ENCODE measurements around the gene NRCAM.

Gene NRCAM

DNA sequence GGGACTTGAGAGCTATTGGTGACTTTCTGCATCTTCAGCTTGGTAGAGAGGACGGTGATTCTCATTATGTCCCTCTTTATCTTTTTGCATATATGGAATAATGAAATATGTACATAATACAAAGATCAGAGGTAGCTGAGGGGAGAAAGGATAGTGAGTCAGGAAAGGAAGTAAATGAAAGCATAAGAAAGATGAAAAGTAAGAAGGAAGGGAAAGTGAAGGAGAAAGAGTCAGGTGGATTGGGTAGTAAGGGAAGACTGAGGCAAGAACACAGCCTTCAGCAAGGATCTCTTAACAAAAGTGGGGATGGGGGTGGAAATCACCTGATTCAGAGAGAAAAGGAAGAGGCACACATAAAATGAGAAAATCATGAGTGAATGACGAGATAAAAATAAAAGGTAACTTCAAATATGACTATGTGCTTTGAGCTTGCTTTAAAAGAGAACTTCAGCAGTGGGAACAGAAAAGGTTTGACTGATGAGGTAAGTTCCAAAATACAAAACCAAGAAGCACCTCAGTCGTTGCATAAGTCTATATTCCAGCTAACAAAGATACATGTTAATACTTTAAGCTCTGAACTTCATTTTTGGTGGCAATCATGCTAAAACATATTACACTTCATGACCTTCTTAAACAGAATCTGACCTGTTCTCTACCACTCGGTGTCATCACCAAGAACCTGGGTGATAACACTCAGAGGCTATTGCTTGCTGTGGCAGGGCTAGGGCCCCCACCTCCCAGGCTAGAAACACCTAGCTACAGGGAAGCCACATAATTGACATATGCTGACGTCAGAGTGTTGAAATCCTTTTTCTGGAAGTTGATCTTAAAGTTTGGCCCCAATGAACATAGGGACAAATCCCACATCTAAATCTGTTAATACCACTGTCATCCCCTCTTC lies 32.9 kb downstream of the NRCAM start:
- H3K4me1 Mint-ChIP-seq = peaks cover 30% of the 10 kb centered on the region
- no peak overlapping the region for H3K27ac Mint-ChIP-seq
- H3K9me3 Mint-ChIP-seq = no peaks in the 10 kb centered on the region
- H3K4me3 Mint-ChIP-seq = no peak overlapping the region
- peaks cover 20% of the 10 kb centered on the region for H3K27me3 Mint-ChIP-seq
- ATAC-seq = no peak
- H3K36me3 Mint-ChIP-seq = no peaks in the 10 kb centered on the region

DNA sequence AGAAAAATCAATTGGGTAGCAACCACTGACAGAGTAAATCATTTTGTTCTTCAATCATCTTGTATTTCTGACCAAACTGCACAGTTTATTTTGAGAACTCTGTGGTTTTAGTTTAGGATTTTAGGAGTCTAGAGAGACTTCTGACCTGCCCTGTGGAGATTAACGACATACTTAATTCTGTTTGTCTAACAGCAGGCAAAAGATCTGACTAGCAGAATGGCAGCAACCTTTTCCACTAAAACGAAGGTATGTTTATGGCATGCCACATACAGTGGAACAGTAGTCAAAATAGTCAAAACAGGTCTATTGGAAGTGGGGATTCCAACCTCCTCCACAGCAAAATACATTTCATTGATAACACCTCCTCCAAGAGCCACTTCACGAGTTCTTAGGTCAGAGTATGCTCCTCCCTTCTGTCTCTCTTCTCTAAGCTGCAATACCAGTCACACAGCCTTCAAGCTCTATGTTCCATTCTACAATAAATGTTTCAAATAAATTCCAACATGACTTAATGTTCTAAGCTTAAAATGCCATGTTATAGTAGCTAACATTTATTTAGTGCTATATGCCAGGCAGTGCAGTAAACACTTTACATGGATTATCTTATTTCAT lies 34.4 kb downstream of the NRCAM start:
- no peak overlapping the region for H3K4me3 Mint-ChIP-seq
- H3K27me3 Mint-ChIP-seq = peaks cover 20% of the 10 kb centered on the region
- peaks cover 39% of the 10 kb centered on the region for H3K4me1 Mint-ChIP-seq
- H3K36me3 Mint-ChIP-seq = no peaks in the 10 kb centered on the region
- H3K9me3 Mint-ChIP-seq = no peaks in the 10 kb centered on the region
- no peak for ATAC-seq
- H3K27ac Mint-ChIP-seq = no peak overlapping the region

- peak overlapping the region; percentile 20 for H3K27ac Mint-ChIP-seq
- peaks cover 20% of the 10 kb centered on the region for H3K27me3 Mint-ChIP-seq
- peaks cover 55% of the 10 kb centered on the region for H3K4me1 Mint-ChIP-seq
- ATAC-seq = no peak
- no peaks in the 10 kb centered on the region for H3K9me3 Mint-ChIP-seq
- no peaks in the 10 kb centered on the region for H3K36me3 Mint-ChIP-seq
- H3K4me3 Mint-ChIP-seq = peak overlapping the region; percentile 1
Observed at GRCh38 chr7:108419961-108420908, 36.0 kb downstream of the NRCAM start.

DNA sequence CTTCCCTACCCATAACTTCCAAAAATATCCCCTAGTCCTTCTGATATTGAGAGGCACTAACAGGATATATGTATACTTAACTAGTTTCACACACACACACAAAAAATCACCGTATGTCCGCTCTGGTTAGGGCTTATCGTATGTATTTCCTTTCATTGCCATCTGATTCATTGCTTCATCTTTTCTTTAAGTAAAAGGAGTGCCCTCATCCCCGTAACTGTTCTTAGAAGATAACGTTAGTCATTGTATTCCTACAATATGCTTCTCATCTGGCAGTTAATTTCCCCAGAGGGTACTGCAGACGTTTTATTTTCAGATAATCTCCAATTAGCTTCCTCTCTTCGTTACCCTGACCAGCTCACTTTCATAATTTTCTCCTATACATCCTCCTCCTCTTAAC lies 37.3 kb downstream of the NRCAM start:
- Mint-ChIP-seq H3K27me3 (peaks cover 14% of the 10 kb centered on the region), H3K4me1 (peaks cover 66% of the 10 kb centered on the region), H3K36me3 (no peaks in the 10 kb centered on the region), H3K4me3 (no peak overlapping the region), H3K9me3 (no peaks in the 10 kb centered on the region), H3K27ac (peak overlapping the region; percentile 4)
- ATAC-seq = no peak

- Mint-ChIP-seq H3K36me3 (peaks cover 9% of the 10 kb centered on the region), H3K4me1 (peaks cover 65% of the 10 kb centered on the region), H3K9me3 (peaks cover 7% of the 10 kb centered on the region), H3K4me3 (no peak overlapping the region), H3K27me3 (peaks cover 4% of the 10 kb centered on the region), H3K27ac (peak overlapping the region; percentile 86)
- ATAC-seq = no peak
Observed at GRCh38 chr7:108417926-108418325, 38.3 kb downstream of the NRCAM start.

GRCh38 chr7:108417144-108417543 lies 39.1 kb downstream of the NRCAM start:
- H3K36me3 Mint-ChIP-seq = peaks cover 9% of the 10 kb centered on the region
- peaks cover 62% of the 10 kb centered on the region for H3K4me1 Mint-ChIP-seq
- no peak overlapping the region for H3K4me3 Mint-ChIP-seq
- peaks cover 7% of the 10 kb centered on the region for H3K9me3 Mint-ChIP-seq
- ATAC-seq = no peak
- no peaks in the 10 kb centered on the region for H3K27me3 Mint-ChIP-seq
- H3K27ac Mint-ChIP-seq = peak overlapping the region; percentile 86

DNA sequence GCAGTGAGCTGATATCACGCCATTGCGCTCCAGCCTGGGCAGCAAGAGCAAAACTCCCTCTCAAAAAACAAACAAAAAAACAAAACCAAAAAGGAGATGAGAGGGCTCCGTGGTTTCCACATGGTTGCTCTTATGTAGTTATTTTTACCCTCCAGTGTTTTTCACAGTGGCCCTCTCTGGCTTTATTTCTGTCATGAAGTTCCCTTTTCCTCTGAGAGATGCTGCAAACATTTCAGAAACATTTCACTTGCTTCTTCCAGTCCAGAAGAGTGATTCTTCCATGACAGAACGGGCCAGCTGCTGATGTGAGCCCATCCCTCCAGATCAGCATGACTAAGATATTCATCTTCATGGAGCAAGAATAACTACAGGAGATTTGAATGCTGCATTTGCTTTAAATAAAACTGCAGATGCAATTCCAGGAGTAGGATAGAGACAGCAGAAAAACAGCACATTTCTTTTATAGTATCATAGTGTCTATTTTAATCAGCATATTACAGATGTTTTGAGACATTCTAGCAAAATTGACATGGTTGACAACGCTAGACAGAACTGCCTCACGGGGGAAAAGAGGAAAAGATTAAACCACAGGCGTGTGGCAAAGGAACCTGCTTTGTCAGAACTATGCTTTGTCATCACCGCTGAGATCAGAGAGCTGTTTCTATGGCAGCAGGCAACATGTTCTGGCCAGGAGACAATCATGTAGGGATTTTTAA lies 40.3 kb downstream of the NRCAM start:
- Mint-ChIP-seq H3K27ac (peak overlapping the region; percentile 86), H3K27me3 (no peaks in the 10 kb centered on the region), H3K36me3 (peaks cover 9% of the 10 kb centered on the region), H3K4me3 (peak overlapping the region; percentile 65), H3K9me3 (peaks cover 7% of the 10 kb centered on the region), H3K4me1 (peaks cover 62% of the 10 kb centered on the region)
- ATAC-seq = peak; percentile 93

GRCh38 chr7:108415084-108415483 lies 41.2 kb downstream of the NRCAM start:
- peak overlapping the region; percentile 86 for H3K27ac Mint-ChIP-seq
- H3K36me3 Mint-ChIP-seq = peaks cover 9% of the 10 kb centered on the region
- H3K4me1 Mint-ChIP-seq = peaks cover 54% of the 10 kb centered on the region
- no peak overlapping the region for H3K4me3 Mint-ChIP-seq
- no peaks in the 10 kb centered on the region for H3K27me3 Mint-ChIP-seq
- H3K9me3 Mint-ChIP-seq = peaks cover 7% of the 10 kb centered on the region
- no peak for ATAC-seq

DNA sequence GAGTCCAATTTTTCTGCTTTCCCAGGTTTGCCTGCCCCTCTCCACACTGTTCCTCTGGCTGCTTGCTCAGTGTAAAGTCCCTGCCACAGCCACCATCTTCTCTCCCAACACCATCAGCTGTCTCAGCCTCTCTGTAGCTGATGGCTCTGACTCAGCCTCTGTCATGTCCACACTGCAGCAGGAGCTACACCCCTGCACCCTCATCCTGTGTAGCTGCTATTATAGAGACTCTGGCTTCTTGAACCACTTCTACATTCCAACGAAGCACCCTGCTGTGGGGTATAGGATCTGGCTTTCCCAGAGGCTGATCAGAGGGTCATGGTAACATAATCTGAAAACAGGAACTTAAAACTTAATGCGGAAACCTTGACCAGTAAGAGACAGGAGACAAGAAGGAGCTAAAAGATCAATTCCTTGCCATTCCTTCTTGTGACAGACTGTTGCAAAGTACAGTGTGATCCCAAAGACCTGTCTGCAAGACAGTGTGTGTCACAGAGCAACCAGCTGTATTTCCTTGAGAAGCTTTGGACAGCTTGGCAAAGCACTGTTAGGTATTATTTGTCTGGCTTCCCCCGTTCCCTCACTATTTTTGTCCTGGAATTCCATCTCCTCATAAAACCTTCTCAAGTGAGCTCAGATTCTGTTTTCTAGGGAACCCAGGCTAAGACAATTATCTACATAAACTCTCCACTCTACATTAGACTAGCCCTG lies 42.3 kb downstream of the NRCAM start:
- peaks cover 7% of the 10 kb centered on the region for H3K9me3 Mint-ChIP-seq
- ATAC-seq = no peak
- H3K27ac Mint-ChIP-seq = peak overlapping the region; percentile 86
- peaks cover 9% of the 10 kb centered on the region for H3K36me3 Mint-ChIP-seq
- no peak overlapping the region for H3K4me3 Mint-ChIP-seq
- peaks cover 48% of the 10 kb centered on the region for H3K4me1 Mint-ChIP-seq
- H3K27me3 Mint-ChIP-seq = no peaks in the 10 kb centered on the region

GRCh38 chr7:108413337-108413736 lies 42.9 kb downstream of the NRCAM start:
- Mint-ChIP-seq H3K27ac (peak overlapping the region; percentile 86), H3K36me3 (peaks cover 9% of the 10 kb centered on the region), H3K9me3 (peaks cover 7% of the 10 kb centered on the region), H3K27me3 (no peaks in the 10 kb centered on the region), H3K4me3 (no peak overlapping the region), H3K4me1 (peaks cover 47% of the 10 kb centered on the region)
- ATAC-seq = no peak

GRCh38 chr7:108409146-108409545 lies 47.1 kb downstream of the NRCAM start:
- Mint-ChIP-seq H3K9me3 (peaks cover 7% of the 10 kb centered on the region), H3K4me3 (no peak overlapping the region), H3K36me3 (peaks cover 9% of the 10 kb centered on the region), H3K27ac (no peak overlapping the region), H3K4me1 (peaks cover 11% of the 10 kb centered on the region), H3K27me3 (no peaks in the 10 kb centered on the region)
- ATAC-seq = no peak

DNA sequence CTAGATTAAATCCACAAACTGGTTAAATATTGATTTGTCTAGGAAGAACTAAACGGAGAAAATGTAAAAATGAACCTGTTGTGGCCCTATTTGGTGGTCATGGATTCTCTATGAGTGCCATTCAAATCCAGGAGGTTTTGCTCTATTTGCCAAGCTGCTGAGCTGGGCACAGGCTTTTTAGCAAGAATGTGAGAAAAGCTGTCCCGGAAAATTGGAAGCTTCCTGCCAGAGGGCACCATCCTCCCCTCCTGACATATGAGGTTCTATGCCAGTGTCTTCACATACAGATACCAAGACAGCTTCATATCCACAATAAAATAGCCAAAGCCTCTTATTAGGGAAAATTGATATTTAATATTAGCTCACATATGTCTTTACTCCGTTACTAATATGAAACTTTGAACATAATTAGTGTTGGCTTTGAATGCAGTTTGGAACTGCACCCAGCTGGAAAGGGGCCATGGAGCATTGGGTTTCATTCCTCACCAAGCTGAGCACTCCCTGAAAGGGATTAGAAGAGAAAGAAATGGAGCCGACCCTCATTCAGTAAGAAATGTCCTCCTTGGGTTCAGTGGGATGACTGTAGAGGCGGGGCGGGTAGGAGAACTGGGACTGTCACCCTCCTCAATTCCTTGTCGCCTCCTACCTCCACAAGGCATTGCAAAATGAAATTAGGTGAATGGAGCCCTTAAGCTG lies 47.8 kb downstream of the NRCAM start:
- ATAC-seq = no peak
- no peaks in the 10 kb centered on the region for H3K27me3 Mint-ChIP-seq
- H3K4me3 Mint-ChIP-seq = no peak overlapping the region
- no peak overlapping the region for H3K27ac Mint-ChIP-seq
- H3K36me3 Mint-ChIP-seq = peaks cover 4% of the 10 kb centered on the region
- peaks cover 4% of the 10 kb centered on the region for H3K4me1 Mint-ChIP-seq
- peaks cover 3% of the 10 kb centered on the region for H3K9me3 Mint-ChIP-seq

- Mint-ChIP-seq H3K27me3 (no peaks in the 10 kb centered on the region), H3K4me3 (no peak overlapping the region), H3K36me3 (no peaks in the 10 kb centered on the region), H3K9me3 (no peaks in the 10 kb centered on the region), H3K4me1 (peaks cover 3% of the 10 kb centered on the region), H3K27ac (no peak overlapping the region)
- ATAC-seq = no peak
Observed at GRCh38 chr7:108407676-108408075, 48.6 kb downstream of the NRCAM start.
